HG02943 (cell line): ENCODE results near the gene KHDC4.

Experiments
- ATAC-seq: cut with Tn5 transposase; IDR thresholded peaks from one replicate; pipeline ENCODE4 v1.9.1; 2021; ENCODE audit warnings: mild to moderate bottlenecking, low read depth, moderate library complexity; ENCODE audit not compliant: unreplicated experiment

The KHDC4 gene

DNA sequence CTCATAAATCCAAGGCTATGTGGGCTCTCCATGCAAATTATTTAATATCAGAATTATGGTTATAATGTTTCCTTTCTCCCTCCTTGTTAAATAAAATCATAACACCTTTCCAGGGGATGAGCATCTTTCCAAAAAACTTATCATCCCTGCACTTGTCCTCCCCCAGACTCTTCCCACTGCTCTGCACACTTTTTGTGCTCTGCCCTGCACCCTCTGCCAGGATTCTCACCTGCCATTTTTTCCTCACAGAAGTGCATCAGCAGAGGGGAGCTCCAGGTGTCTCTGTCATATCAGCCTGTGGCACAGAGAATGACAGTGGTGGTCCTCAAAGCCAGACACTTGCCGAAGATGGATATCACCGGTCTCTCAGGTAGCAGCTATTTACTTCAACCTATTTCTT, 54.0 kb downstream of the KHDC4 start:
- no peak for ATAC-seq

DNA sequence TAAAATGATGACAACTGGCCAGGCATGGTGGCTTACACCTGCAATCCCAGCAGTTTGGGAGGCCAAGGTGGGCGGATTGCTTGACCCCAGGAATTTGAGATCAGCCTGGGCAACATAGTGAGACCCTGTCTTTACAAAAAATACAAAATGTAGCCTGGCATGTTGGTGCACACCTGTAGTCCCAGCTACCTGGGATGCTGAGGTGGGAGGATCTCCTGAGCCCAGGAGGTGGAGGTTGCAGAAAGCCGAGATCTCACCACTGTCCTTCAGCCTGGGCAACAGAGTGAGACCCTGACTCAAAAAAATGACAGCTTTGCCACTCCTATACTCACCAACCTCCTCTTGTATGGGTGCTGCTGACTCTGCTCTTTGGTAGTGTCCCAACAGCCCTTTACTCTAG, 56.3 kb downstream of the KHDC4 start:
- no peak for ATAC-seq

DNA sequence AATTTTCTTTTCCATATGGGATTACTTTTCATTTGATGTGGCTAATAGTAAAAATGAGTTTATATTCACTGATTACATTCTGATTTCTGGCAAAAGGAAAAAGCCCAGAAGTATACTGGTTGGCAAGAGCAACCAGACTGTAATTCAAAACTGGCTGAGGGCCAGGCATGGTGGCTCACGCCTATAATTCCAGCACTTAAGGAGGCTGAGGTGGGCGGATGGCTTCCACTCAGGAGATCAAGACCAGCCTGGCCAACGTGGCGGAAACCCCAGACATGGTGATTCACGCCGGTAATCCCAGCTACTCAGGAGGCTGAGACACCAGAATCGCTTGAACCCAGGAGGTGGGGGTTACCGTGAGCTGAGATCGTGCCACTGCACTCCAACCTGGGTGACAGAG, 60.4 kb downstream of the KHDC4 start:
- no peak for ATAC-seq

DNA sequence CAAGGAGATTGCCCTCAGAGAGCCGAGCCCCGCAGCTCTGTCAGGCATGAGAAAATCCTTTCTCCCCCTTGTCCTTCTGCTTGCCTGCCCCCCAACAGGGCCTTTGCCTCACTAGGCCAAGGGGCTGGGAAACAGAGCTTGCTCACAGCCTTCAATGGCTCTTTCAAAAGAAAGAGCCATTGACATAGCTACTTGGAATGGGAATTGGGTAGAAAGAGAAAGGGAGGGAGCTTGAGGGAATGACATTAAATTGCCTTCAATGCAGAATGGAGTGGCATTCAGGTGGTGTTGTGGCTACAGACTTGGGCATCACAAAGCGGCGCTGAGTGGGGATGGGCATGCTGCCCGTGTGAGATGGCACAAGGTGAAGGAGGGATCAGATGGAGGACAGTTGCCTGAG, 61.7 kb downstream of the KHDC4 start:
- ATAC-seq = no peak

DNA sequence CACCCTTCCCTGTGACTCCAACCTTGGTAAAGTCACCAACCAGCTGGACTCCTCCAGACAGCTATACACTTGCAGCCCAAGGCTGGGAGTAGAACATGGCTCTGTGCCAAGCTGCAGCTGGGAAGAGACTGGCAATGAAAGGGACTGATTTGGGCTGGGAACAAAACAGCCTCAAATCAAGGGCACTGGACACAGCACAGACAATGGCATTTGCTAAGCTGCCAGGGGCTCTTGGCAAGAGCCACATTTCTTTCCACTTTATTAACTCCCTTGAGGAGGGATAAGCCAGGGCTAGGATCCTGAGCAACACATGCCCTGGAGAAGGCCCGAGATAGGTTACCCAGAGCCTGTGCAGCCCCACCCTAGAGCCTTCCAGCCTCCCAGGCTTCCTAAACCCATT, 62.8 kb downstream of the KHDC4 start:
- ATAC-seq = no peak

DNA sequence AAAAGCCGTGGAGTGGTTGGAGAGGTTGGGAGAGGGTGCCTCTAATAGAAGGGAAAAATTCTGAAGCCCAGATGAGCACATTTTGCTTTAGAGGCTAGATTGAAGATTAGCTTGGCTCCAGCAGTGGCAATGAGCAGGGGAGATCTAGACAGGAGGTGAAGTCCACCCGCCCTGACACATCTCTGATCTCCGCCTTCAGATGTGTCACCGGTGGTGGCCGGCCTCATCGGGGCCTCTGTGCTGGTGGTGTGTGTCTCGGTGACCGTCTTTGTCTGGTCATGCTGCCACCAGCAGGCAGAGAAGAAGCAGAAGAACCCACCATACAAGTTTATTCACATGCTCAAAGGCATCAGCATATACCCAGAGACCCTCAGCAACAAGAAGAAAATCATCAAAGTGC, 66.4 kb downstream of the KHDC4 start:
- no peak for ATAC-seq

DNA sequence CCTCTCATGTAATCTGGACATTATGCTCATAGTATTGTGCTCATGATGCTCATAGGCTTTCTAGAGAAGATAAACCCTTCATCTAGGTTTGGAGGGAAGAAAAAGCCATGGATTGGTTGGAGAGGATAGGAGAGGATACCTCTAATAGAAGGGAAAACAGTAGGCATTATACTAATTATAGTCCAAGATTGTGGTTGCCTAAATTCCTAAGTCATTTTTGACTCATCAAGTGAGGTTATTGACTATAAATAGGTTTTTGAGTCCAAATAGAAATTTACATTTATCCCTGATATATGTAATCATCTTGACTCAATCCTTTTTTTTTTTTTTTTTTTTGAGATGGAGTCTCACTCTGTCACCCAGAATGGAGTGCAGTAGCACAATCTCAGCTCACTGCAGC, 69.8 kb downstream of the KHDC4 start:
- ATAC-seq = no peak
